PC-3 (cell line): ENCODE data around the gene DST.

Source experiments
- CTCF ChIP-seq: fragments of 300-600 bp; sonication (generic); conservative IDR thresholded peaks from 2 replicates; pipeline ENCODE4 v1.5.1; 2017; ENCODE audit warnings: antibody characterized with exemption, low read depth, mild to moderate bottlenecking, low read length
- EZH2 ChIP-seq: fragments of 300-600 bp; sonication (generic); IDR thresholded peaks from one replicate; pipeline ENCODE4 v1.6.1; 2017; ENCODE audit warnings: antibody characterized with exemption, mild to moderate bottlenecking, low read length; ENCODE audit not compliant: unreplicated experiment

GRCh38 chr6:56688521-56688920 lies 45.8 kb upstream of the DST start:
- TF ChIP-seq CTCF (no peak), EZH2 (no peak)
